Urinary bladder (tissue), 2 donors: ENCODE measurements around the gene RGS16. TPM values are rescaled to one million over a fixed set of nuclear protein-coding genes. Genes with fewer than 3 reads are reported as not detected.

Source experiments
- polyA plus RNA-seq: library from polyadenylated mRNA; stranded (reverse); fragments of 200-250 nt; gene quantifications from one replicate; pipeline ENCODE4 v1.2.3, GENCODE V29; 2013
- small RNA-seq: library from RNA; depleted of rRNA; stranded (forward); fragments of <200 nt; gene quantifications from one replicate; pipeline ENCODE3, GENCODE V24; 2014
- total RNA-seq: library from RNA; depleted of rRNA; stranded (reverse); fragments of >200 nt; gene quantifications from one replicate; pipeline ENCODE4 v1.2.3, GENCODE V29; 2014
- donor health status: healthy.

The RGS16 gene
- total and polyA plus RNA-seq, 2 donors, result 5.9 to 7.9 TPM

Small RNA genes within 50 kb of the gene (small RNA-seq; reads per million reads assigned to genes)
- gene RF00017, result not detected

Other genes with a start within 250 kb of the RGS16 start
- gene GLUL, start 212.6 kb downstream of the RGS16 start, total RNA-seq, result 304 TPM
- gene GLUL, start 212.6 kb downstream of the RGS16 start, polyA plus RNA-seq, result 1,565 TPM
- not detected for gene TEDDM1, start 203.7 kb downstream of the RGS16 start, total RNA-seq
- gene TEDDM1, start 203.7 kb downstream of the RGS16 start, polyA plus RNA-seq, result not detected
- gene RGSL1, start 154.2 kb downstream of the RGS16 start, total RNA-seq, result not detected
- gene RGSL1, start 154.2 kb downstream of the RGS16 start, polyA plus RNA-seq, result not detected
- 17.2 TPM for gene RNASEL, start 15.1 kb downstream of the RGS16 start, total RNA-seq
- gene RNASEL, start 15.1 kb downstream of the RGS16 start, polyA plus RNA-seq, result 10.7 TPM
- gene RGS8, start 80.2 kb upstream of the RGS16 start, total RNA-seq, result 0.05 TPM
- 0.03 TPM for gene RGS8, start 80.2 kb upstream of the RGS16 start, polyA plus RNA-seq
- gene NPL, start 185.4 kb upstream of the RGS16 start, total RNA-seq, result 10.5 TPM
- 6.7 TPM for gene NPL, start 185.4 kb upstream of the RGS16 start, polyA plus RNA-seq
- gene DHX9, start 235.0 kb upstream of the RGS16 start, total RNA-seq, result 188 TPM
- gene DHX9, start 235.0 kb upstream of the RGS16 start, polyA plus RNA-seq, result 79.1 TPM